HG02884 (cell line): ENCODE measurements around the gene MID2.
"Not testable (repeated sequence)": the region's sequence is repeated elsewhere in the genome, so short reads cannot be mapped to it uniquely, and the experiment has no call there.

Experiments used
- ATAC-seq: cut with Tn5 transposase; IDR thresholded peaks from one replicate; pipeline ENCODE4 v1.9.1; 2021; ENCODE audit warnings: mild to moderate bottlenecking, moderate library complexity; ENCODE audit not compliant: unreplicated experiment

Gene MID2

GRCh38 chrX:107825698-107826237 lies at the start of gene MID2:
MID2 (plus strand) TSS chrX:107825866; CDS start chrX:107826427, 561 bp downstream.
- ATAC-seq: peak; percentile 47

- ATAC-seq: peak; percentile 73
These were observed 48.8 kb upstream of the MID2 start for GRCh38 chrX:107776649-107777535.

- no peak for ATAC-seq
These were observed 48.2 kb upstream of the MID2 start, which contains the start of gene NCBP2L for GRCh38 chrX:107777536-107777832. NCBP2L (plus strand) TSS chrX:107777733; CDS start chrX:107794221, 16,488 bp downstream.

GRCh38 chrX:107780525-107780924 lies 45.1 kb upstream of the MID2 start:
- no peak for ATAC-seq

GRCh38 chrX:107787827-107788226 lies 37.8 kb upstream of the MID2 start:
- no peak for ATAC-seq

GRCh38 chrX:107804427-107804826 lies 21.2 kb upstream of the MID2 start:
- ATAC-seq: no peak

- ATAC-seq: no peak
These were observed 20.5 kb upstream of the MID2 start for GRCh38 chrX:107805179-107805578.

- not testable (repeated sequence) for ATAC-seq
These were observed 15.6 kb upstream of the MID2 start for GRCh38 chrX:107810053-107810452.

- ATAC-seq: no peak
These were observed 6.7 kb upstream of the MID2 start for GRCh38 chrX:107818900-107819521.

- no peak for ATAC-seq
These were observed 2.6 kb upstream of the MID2 start for GRCh38 chrX:107823042-107823441.

GRCh38 chrX:107823456-107823855 lies 2.2 kb upstream of the MID2 start:
- no peak for ATAC-seq

- ATAC-seq: peak; percentile 51
These were observed 768 bp downstream of the MID2 start for GRCh38 chrX:107826238-107827029.

GRCh38 chrX:107827030-107827831 lies 1.6 kb downstream of the MID2 start:
- no peak for ATAC-seq

GRCh38 chrX:107827852-107828251 lies 2.2 kb downstream of the MID2 start:
- no peak for ATAC-seq

GRCh38 chrX:107829878-107830277 lies 4.2 kb downstream of the MID2 start:
- no peak for ATAC-seq

GRCh38 chrX:107831071-107831730 lies 5.5 kb downstream of the MID2 start:
- no peak for ATAC-seq

GRCh38 chrX:107834275-107835201 lies 8.9 kb downstream of the MID2 start:
- no peak for ATAC-seq

- ATAC-seq: no peak
These were observed 11.3 kb downstream of the MID2 start for GRCh38 chrX:107836958-107837357.

- ATAC-seq: no peak
These were observed 15.3 kb downstream of the MID2 start for GRCh38 chrX:107840971-107841370.
